SK-MEL-5 (cell line): ENCODE data around the gene FCHSD1. TPM values are rescaled to one million over a fixed set of nuclear protein-coding genes. Genes with fewer than 3 reads are reported as not detected.

Source experiments
- DNase-seq: peaks from one replicate; pipeline ENCODE4 v3.0.0-alpha.2; 2016; ENCODE audit warnings: low read depth, low spot score
- in situ Hi-C: cut with HindIII; loops from 2 replicates; pipeline ENCODE4 v1.10.0; 2016; ENCODE audit warnings: low sequenced_read_pairs, high pct_unique_total_duplicates, low pct_unique_long_range_greater_than_20kb
- total RNA-seq: library from RNA; depleted of rRNA; stranded (reverse); fragments of >200 nt; shearing (Covaris generic); gene quantifications from 2 replicates; pipeline ENCODE4 v1.2.3, GENCODE V29; 2014

FCHSD1 gene
- total RNA-seq, 1 experiment from 2014 or later, result 12.6 TPM

DNA sequence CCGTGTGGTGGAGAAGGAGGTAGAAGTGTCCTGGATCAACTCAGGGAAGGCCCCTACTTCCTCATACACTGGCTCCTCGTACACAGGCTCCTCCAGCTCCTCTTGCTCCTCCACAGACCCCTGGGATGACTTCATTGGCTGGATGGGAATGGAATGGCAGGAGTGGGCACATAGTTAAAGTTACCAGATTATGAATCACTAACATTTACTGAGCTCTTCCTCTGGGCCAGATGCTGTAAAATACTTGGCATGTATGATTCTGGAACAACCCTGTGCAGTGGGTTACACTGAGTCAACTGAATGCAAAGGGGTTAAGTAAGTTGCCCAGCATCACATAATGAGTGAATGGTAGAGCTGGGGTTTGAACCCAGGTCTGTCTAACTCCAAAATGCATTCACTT is 3.1 kb upstream of the FCHSD1 start:
- no peak for DNase-seq
- in situ Hi-C loops, result no loop called here

DNA sequence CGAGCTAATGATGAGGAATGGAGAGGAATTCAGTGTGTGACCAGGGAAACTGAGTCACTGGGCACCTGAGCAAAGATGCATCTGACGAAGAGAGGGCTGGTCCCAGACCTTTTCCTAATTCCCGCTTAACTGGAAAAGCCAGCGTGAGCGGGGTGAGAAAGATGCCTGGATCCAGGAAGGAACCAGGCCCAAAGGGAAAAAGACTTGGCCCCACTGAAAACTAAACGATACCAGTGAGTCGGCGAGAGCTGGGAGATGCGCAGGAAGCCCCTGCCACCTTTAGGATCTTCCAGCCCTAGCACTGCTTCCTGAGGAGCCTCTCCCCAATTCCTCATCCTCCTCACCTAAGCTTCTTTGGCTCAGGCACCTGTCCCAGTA is 499 bp upstream of the FCHSD1 start:
- no peak for DNase-seq
- in situ Hi-C loops, result no loop called here

DNA sequence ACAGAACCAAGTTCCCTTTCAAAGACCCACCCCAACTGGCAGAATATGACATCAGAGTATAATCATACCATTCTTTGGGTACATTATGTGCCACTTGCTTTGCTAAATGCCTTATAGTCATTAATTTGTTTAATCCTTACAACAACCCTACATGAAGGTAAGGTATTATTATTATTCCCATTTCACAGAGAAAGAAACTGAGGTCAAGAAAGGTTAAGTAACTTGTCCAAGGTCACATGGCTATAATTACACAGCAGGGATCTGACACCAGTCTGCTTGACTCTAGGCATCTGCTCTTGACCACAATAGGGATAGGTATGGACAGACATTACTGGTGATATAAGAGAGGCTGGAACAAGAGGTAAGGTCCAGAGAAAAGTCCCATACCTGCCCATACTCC is 1.2 kb downstream of the FCHSD1 start:
- DNase-seq, result no peak
- in situ Hi-C loops, result no loop called here

DNA sequence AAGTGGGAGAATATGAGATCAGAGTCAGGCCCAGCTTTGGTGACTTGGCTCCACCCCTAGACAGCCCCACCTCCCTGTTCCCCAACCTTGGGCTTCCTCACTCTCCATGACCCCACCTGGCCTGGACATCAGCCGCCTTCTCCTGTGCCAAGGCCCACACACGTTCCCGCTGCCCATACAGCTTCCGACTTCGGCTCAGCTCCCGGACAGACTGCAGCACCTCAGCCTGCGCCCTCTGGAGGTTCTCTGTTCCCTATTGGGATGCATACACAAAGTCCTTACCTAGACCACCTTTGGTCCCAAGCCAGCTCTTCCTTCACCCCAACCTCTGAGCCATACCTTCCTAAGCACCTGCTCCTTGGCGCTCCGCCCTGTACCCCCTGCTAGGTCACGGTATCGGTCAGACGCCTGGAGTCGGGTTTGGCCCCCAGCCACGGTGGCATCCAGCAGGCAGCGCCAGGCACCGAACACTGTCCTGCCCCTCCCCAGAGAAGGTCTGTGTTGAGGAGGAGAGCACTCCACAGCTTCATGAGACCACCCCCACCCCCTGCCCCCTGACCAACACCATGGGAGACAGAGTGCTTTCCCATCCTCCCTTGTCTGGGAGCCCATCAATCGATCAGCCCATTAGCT is 2.0 kb downstream of the FCHSD1 start:
- no peak for DNase-seq
- in situ Hi-C loops, result no loop called here

DNA sequence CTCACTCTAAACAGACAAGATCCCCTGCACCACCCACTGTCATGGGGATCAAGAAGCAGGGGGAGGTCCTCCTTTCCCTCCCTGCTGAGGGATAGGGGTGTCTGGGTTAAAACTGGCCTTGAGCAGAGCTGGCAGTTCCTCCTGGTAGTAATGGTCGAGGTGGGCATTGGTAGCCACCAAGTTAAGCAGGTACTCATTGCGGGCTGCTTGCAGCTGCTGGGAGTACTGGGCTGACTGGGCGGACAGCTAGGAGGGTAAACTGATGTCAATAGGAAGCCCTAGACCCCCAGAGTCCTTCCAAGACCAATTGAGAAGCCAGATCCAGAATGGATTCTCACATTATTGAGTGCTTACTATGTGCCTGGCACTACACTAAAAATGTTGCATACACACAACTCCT is 3.4 kb downstream of the FCHSD1 start:
- in situ Hi-C loops, result no loop called here
- DNase-seq, result no peak

DNA sequence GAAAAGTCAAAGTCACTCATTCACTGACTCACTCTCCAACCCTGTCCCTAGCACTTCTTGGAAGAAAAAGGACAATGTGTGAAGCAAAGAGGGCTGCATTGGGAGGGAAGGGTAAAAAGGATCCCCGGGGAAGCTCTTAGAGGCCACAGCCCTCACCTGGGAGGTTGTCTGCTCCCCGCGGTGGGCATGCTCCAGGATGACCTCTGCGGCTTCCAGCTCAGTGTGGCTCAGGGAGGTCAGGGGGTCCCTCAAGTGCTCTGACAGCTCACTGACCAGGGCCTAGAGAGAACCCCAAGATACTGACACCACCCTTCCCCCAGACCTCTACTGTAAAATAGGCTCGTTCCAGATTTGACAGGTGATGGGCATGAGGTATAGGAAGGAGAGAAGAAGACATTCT is 4.0 kb downstream of the FCHSD1 start:
- in situ Hi-C loops, result no loop called here
- DNase-seq, result no peak

DNA sequence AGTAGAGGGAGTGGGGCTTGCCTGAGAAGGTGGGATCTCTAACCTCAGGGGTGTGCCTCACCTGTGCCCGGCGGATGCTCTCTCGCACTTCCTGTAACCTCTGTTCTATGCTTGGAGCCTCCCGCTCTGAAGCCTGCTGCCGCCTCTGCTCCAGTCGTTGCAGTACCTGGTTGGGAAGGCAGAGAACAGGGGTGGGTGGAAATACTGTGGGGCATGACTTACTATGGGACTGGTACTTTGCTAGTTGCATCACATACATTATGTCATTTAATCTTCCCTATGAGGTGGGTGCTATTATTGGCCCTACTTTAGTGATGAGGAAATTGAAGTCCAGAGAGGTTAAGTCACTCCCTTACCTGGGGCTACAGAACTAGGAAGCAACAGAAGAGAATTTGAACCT is 5.2 kb downstream of the FCHSD1 start:
- no peak for DNase-seq
- in situ Hi-C loops, result no loop called here

DNA sequence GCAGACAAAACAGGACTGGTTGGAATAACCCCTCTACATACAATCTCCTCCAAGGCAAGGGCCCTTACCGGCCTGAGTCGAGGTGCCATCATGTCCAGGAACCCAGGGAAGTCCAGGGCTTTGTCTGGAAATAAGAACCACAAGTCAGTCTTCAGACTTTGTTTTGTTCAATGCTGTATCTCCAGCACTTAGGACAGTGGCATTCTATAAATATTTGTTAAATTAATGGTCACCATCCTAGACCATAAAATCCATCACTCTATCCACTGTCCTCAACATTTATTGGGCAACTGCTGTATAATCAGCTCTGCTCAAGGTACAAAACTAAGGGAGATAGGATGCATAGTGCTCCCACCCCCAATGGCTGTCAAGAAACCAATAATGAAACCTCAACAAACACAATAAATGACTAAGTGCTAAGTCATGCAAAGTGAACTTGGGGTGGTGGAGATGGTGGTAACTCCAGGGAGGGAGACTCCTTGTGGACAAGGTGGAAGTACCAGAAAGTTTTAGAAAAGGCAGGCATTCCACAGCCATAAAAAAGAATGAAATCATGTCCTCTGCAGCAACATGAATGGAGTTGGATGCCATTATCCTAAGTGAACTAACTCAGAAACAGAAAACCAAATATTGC is 9.5 kb downstream of the FCHSD1 start:
- in situ Hi-C loops, result no loop called here
- DNase-seq, result peak; percentile 23

DNA sequence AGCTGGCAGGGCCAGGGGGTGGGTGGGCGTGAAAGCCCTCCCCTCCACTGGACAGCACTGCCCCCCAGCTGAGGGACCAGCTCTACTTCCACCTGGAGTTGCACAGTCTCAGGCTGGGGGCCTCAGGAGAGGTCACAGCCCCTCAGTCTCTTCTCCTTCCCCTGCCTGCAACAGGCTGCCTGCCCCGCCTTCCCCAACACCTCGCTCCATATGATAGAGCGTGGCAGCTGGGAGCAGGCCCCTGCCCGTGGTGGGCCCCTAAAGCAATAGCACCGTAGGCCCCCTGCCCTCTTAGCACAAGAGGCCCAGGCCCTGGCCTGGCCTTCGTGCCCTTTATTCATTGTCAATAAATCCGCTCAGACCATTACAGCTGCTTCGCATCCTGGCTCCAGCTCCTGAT is 10.5 kb downstream of the FCHSD1 start:
- no peak for DNase-seq
- in situ Hi-C loops, result no loop called here

DNA sequence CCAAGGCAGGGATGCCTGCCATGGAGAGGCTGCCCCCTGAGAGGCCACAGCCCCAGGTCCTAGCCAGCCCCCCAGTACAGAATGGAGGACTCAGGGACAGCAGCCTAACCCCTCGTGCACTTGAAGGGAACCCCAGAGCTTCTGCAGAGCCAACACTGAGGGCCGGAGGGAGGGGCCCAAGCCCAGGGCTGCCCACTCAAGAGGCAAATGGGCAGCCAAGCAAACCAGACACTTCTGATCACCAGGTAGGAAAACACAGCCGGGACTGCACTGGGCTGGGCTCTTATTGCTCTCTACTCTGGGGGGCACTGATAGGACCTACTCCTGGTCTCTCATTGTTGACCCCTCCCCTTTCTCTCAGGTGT is 11.2 kb downstream of the FCHSD1 start:
- no peak for DNase-seq
- in situ Hi-C loops, result no loop called here

DNA sequence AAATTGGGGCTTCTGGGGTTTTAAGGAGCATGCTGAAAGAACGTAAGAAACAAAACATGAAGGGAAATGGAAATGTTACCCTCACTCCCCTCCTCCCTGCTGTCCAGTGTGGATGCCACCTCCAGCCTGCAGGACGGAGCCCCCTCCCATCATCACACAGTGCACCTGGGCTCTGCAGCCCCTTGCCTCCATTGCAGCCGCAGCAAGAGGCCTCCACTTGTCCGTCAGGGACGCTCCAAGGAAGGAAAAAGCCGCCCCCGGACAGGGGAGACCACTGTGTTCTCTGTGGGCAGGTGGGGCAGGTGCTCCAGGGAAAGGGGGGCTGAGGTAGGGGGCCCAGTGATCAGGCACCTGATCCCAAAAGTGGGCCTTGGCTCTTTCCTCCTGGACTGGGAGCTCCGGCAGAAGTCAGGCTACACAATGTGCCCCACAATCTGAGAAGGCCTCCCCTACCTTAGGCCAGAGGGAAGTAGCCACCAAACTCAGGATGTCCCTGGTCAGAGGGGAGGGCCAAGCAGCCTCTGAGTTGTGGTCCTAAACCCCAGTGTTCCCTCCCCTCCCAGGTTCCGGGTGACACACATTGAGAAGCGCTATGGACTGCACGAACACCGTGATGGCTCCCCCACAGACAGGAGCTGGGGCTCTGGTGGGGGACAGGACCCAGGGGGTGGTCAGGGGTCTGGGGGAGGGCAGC is 11.7 kb downstream of the FCHSD1 start:
- no peak for DNase-seq

DNA sequence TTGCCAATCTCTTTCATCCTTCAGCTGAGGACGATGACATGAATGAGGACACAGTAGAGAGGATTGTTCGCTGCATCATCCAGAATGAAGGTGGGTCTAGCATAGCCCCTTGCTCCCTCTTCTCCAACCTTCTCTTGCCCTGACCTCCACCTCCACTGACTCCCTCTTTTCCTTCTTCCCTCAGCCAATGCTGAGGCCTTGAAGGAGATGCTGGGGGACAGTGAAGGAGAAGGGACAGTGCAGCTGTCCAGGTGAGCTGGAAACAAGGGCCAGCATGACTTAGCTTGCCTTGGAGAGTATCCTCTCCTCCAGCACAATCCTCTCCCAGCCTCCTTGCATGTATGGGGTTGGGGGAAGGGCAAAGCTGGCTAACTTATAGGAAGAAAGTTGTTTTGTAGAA is 12.4 kb downstream of the FCHSD1 start:
- in situ Hi-C loops, result no loop called here

More for the DNA sequence above, 11.7 kb downstream of the FCHSD1 start:
- in situ Hi-C loops, result no loop called here

DNA sequence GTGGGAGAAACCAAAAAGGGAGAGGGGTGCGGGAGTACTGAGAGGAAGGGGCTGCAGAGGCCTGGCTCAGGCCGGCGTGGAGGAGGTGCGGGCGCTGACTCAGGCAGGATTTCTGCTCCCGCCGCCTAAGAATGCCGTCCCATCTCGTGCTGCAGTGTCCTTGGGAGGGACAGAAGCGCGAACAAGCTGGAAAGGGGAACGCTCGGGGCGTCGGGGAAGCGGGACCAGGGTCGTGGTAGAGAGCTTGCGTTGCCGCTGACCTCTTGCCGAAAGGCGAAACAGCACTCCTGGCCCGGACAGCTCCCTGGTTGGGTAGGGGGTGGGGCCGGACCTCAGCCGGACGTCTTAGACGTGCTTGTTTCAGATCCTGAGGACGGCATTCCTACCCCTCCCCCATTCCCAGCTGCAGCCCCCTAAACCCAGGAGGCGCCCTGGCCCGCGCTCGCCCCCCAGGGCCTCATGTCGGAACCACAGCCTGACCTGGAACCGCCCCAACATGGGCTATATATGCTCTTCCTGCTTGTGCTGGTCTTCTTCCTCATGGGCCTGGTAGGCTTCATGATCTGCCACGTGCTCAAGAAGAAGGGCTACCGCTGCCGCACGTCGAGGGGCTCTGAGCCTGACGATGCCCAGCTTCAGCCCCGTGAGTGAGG is 13.3 kb downstream of the FCHSD1 start:
- DNase-seq, result peak; percentile 39
- in situ Hi-C loops, result no loop called here

More for the DNA sequence above, 12.4 kb downstream of the FCHSD1 start:
- no peak for DNase-seq

DNA sequence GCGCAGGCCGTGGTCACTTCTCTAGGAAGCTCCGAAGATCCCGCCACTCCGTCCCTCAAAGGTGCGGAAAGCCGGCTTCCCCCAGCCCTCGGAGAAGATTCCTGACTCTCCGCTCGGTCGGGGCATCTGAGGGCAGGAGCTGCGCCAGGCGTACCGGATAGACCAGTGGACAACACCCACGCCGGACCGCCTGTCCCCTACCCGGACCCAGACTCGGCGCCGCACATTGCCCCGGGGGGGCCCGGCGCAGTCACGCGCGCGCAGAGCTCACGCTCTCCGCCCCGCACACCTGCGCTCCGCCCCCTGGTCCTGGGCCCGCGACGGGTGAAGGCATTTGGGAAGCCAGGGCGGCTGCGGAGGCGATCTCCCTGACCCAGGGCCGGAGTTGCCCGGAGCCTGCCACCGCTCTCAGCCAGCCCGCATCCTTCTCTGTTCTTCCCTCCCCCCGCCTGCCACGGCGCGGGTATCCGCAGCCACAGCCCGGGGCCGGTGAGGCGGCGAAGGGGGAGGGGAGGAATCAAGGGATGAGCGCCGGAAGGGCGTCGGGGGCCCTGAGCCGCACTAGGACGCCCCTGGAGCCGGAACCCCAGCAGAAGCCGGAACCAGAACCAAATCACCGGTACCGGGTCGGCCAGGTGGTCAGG is 14.0 kb downstream of the FCHSD1 start:
- DNase-seq, result peak; percentile 8
- in situ Hi-C loops, result no loop called here

DNA sequence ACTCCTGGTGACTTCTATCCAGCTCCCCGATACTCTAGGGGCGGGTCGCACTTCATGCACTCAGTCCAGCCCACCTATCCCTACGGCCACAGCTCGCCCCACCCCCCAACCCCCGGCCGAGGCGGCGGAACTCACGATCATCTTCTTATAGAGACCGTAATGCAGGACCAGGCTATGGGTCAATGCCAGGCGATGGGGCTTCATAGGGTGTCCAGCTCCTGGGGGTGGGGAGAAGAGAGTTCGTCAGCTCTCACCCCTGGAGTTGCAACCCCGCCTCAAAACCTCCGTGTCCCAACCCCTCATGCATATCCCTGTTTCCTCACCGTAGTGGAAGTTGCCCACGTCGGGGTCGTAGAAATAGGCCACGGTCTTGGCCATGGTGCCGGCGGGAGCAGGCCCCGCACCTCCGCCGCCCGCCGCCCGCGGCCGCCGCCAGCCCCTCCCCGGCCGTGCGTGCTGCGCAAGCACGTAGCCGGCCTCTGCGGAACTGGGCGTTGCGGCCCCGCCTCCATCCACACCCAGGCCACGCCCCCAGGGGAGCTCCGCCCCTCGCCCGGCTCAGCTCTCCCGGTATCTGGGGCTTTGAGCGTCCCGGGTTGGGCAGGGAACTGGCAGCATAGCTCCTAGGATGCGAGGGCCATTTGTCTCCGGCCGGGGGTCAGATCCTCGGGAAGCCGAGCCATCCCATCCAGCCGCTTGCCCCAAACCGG is 14.7 kb downstream of the FCHSD1 start, which contains the start of the genes HDAC3 and RELL2:
HDAC3 (minus strand) TSS at position 437 of the 710 bp plus-strand sequence; CDS start at position 378, 59 bp downstream.
RELL2 (plus strand) TSS at position 585 of the 710 bp plus-strand sequence. CDS start 1,229 bp downstream, outside the sequence.
- peak; percentile 91 for DNase-seq
- in situ Hi-C loops, result no loop called here

DNA sequence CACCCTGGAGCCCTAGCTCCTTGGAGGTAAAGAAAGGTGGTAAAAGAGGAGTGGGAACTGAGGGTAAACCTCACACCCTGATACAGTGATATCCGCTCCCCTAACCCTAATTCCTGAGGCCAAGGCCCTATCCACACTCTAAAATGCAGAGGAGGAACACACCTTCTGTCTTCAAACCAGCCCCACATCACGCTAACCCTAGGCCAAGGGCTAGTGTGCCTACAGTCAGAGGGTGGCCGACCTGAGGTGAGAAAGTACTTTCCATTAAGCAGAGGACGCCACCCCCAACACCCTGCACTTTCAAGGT is 15.2 kb downstream of the FCHSD1 start:
- in situ Hi-C loops, result no loop called here
- no peak for DNase-seq

DNA sequence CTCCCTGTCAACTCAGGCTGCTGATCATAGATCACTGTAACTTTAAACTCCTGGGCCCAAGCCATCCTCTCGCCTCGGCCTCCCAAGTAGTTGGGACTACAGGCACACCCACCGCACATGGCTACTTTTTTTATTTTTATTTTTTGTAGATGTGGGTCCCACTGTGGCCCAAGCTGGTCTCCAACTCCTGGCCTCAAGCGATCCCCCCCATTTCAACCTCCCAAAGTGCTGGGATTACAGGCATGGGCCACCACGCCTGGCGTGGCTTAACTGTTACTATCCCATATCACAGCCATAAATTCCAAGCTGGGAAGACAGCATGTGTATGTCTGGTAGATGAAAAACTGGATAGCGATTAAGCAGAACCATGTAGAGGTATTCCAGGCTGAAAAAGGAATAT is 15.6 kb downstream of the FCHSD1 start:
- in situ Hi-C loops, result no loop called here
- DNase-seq, result no peak

DNA sequence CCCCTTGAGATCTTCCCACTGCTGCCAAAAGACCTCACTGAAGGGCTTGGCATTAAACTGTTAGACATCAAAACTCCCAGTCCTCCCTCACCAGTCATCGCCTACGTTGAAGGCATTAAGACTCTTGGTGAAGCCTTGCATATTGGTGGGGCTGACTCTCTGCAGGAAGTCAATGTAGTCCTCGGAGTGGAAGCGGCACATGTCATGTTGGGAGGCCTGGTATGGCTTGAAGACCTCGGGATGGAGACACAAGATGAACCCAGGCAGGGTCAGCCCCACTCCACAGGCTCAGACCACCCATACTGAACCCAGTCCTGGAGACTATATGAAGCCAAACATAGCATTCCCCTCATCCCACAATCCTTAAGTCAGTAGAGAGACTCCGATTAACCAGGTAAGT is 16.5 kb downstream of the FCHSD1 start:
- in situ Hi-C loops, result no loop called here
- DNase-seq, result no peak
